IMR-90 (cell line): ENCODE results near the gene CDC42EP4.

Source experiments
- CEBPB ChIP-seq: IDR thresholded peaks from 2 replicates; pipeline ENCODE4 v1.6.1; 2012; ENCODE audit warnings: low read depth, low read length, improper control_type of control experiment
- ELK1 ChIP-seq: fragments of 150-350 bp; IDR thresholded peaks from 2 replicates; pipeline ENCODE4 v1.6.1; 2016; ENCODE audit warnings: low read depth, mild to moderate bottlenecking, low read length, moderate library complexity, borderline replicate concordance
- MXI1 ChIP-seq: IDR thresholded peaks from 2 replicates; pipeline ENCODE4 v1.6.1; 2012; ENCODE audit warnings: low read depth, mild to moderate bottlenecking, low read length, moderate library complexity, borderline replicate concordance
- POLR2A ChIP-seq: IDR thresholded peaks from 2 replicates; pipeline ENCODE4 v1.6.1; 2012; ENCODE audit warnings: mild to moderate bottlenecking, low read depth, low read length
- RAD21 ChIP-seq: IDR thresholded peaks from 2 replicates; pipeline ENCODE4 v1.6.1; 2012; ENCODE audit warnings: low read length, improper control_type of control experiment
- RCOR1 ChIP-seq: IDR thresholded peaks from 2 replicates; pipeline ENCODE4 v1.6.1; 2012; ENCODE audit warnings: mild to moderate bottlenecking, low read length, improper control_type of control experiment; ENCODE audit not compliant: insufficient replicate concordance
- RFX5 ChIP-seq: IDR thresholded peaks from 2 replicates; pipeline ENCODE4 v1.8.0; 2012; ENCODE audit warnings: low read depth, mild to moderate bottlenecking, low read length, moderate library complexity
- TF ChIP-seq, protein P1 (sequence below): conservative IDR thresholded peaks from 2 replicates; pipeline ENCODE4 v1.5.1; 2012; ENCODE audit warnings: mild to moderate bottlenecking, low read depth, low read length, improper control_type of control experiment

GRCh38 chr17:73255671-73256181 is 56.1 kb downstream of the CDC42EP4 start:
- TF ChIP-seq, protein P1, sequence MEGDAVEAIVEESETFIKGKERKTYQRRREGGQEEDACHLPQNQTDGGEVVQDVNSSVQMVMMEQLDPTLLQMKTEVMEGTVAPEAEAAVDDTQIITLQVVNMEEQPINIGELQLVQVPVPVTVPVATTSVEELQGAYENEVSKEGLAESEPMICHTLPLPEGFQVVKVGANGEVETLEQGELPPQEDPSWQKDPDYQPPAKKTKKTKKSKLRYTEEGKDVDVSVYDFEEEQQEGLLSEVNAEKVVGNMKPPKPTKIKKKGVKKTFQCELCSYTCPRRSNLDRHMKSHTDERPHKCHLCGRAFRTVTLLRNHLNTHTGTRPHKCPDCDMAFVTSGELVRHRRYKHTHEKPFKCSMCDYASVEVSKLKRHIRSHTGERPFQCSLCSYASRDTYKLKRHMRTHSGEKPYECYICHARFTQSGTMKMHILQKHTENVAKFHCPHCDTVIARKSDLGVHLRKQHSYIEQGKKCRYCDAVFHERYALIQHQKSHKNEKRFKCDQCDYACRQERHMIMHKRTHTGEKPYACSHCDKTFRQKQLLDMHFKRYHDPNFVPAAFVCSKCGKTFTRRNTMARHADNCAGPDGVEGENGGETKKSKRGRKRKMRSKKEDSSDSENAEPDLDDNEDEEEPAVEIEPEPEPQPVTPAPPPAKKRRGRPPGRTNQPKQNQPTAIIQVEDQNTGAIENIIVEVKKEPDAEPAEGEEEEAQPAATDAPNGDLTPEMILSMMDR = peak; percentile 95
- TF ChIP-seq MXI1 = no peak
- 0 out of 2 replicates have a peak, but pooled peaks have one; percentile 38 for TF ChIP-seq POLR2A
- TF ChIP-seq RAD21 = peak; percentile 99
- no peak for TF ChIP-seq CEBPB
- TF ChIP-seq RFX5 = no peak
- TF ChIP-seq ELK1 = no peak
- TF ChIP-seq RCOR1 = no peak
